GM21423 (cell line): ENCODE results near the gene PLEKHN1.
"Not testable (repeated sequence)": the region's sequence is repeated elsewhere in the genome, so short reads cannot be mapped to it uniquely, and the experiment has no call there.

ENCODE experiments used
- ATAC-seq: cut with Tn5 transposase; IDR thresholded peaks from one replicate; pipeline ENCODE4 v1.9.1; 2021; ENCODE audit warnings: mild to moderate bottlenecking, moderate library complexity; ENCODE audit not compliant: unreplicated experiment

PLEKHN1 gene

GRCh38 chr1:942411-942821, 23.9 kb upstream of the PLEKHN1 start:
- no peak for ATAC-seq

- no peak for ATAC-seq
These were observed 23.3 kb upstream of the PLEKHN1 start for GRCh38 chr1:942864-943533.

- no peak for ATAC-seq
These were observed 22.5 kb upstream of the PLEKHN1 start for GRCh38 chr1:943545-944340.

- no peak for ATAC-seq
These were observed 21.6 kb upstream of the PLEKHN1 start for GRCh38 chr1:944341-945325.

- ATAC-seq, result no peak
These were observed 20.4 kb upstream of the PLEKHN1 start for GRCh38 chr1:945688-946556.

- ATAC-seq, result not testable (repeated sequence)
These were observed 19.5 kb upstream of the PLEKHN1 start for GRCh38 chr1:946811-947210.

GRCh38 chr1:947958-948357, 18.3 kb upstream of the PLEKHN1 start:
- no peak for ATAC-seq

GRCh38 chr1:950268-950667, 16.0 kb upstream of the PLEKHN1 start:
- ATAC-seq, result no peak

- ATAC-seq, result no peak
These were observed 15.4 kb upstream of the PLEKHN1 start for GRCh38 chr1:950881-951280.

GRCh38 chr1:951364-951763, 14.9 kb upstream of the PLEKHN1 start:
- ATAC-seq, result no peak

- no peak for ATAC-seq
These were observed 14.1 kb upstream of the PLEKHN1 start for GRCh38 chr1:952201-952600.

GRCh38 chr1:952603-953002, 13.7 kb upstream of the PLEKHN1 start:
- no peak for ATAC-seq

GRCh38 chr1:953524-954320, 12.6 kb upstream of the PLEKHN1 start:
- no peak for ATAC-seq

- ATAC-seq, result no peak
These were observed 11.4 kb upstream of the PLEKHN1 start for GRCh38 chr1:954927-955326.

GRCh38 chr1:955474-955873, 10.8 kb upstream of the PLEKHN1 start:
- no peak for ATAC-seq

GRCh38 chr1:956636-957035, 9.6 kb upstream of the PLEKHN1 start:
- ATAC-seq, result no peak

- peak; percentile 68 for ATAC-seq
These were observed 7.2 kb upstream of the PLEKHN1 start, which contains the start of gene NOC2L for GRCh38 chr1:958823-959730. Gene NOC2L, minus strand, starts transcription at chr1:959256. Its CDS starts 16 bp downstream, at chr1:959240.

GRCh38 chr1:959731-960362, 6.4 kb upstream of the PLEKHN1 start:
- ATAC-seq, result no peak
